Ovary (tissue), 3 donors: Measurements from ENCODE around the gene TXNDC17.

Experiments used
- CTCF ChIP-seq, 3 donors: fragments of 450-650 bp in 2 of 3; fragments of 200-600 bp in 1 of 3; IDR thresholded peaks; one replicate each; pipeline versions ENCODE4 v1.5.1 to v1.8.0; 2016 to 2022; ENCODE audit warnings: antibody characterized with exemption in 3 of 3, mild to moderate bottlenecking in 1 of 3
- EP300 ChIP-seq: sonication (generic); formaldehyde crosslinking; IDR thresholded peaks from one replicate; pipeline ENCODE4 v1.6.1; 2017; ENCODE audit warnings: antibody characterized with exemption
- POLR2A ChIP-seq: fragments of 450-650 bp; IDR thresholded peaks from one replicate; pipeline ENCODE4 v1.6.1; 2017; ENCODE audit warnings: antibody characterized with exemption, mild to moderate bottlenecking, moderate library complexity
- donor health status: DM: no; HTN: no; CAD: no.

DNA sequence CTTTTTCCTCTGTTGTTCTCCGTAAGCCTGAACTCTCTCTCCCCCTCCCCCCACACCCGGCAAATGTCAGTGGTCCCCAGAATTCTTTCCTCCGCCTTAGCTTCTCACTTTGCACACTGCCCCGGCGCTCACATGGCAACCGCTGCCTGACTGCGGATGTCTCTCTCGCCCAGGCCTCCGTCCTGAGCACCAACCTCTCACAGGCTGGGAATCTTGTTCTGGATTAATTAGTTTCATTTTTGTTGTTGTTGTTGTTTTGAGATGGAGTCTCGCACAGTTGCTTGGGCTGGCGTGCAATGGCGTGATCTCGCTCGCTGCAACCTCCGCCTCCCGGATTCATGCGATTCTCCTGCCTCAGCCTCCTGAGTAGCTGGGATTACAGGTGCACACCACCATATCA lies 27.4 kb downstream of the TXNDC17 start:
- TF ChIP-seq CTCF (IDR thresholded peaks at IDR 0.05) (no peak), POLR2A (no peak), EP300 (no peak)
